Cardiac muscle cell (in vitro differentiated cells and primary cell): ENCODE measurements around the gene CNTRL. TPM values are rescaled to one million over a fixed set of nuclear protein-coding genes. Genes with fewer than 3 reads are reported as not detected.
"Not testable (repeated sequence)": the region's sequence is repeated elsewhere in the genome, so short reads cannot be mapped to it uniquely, and the experiment has no call there.

ENCODE experiments used
- DNase-seq, 2 donors: peaks; one replicate each; pipeline versions ENCODE4 v3.0.0 to v3.0.0-alpha.2; 2010 to 2017; ENCODE audit warnings: low read depth in 1 of 2, low spot score in 1 of 2
- H3K27ac ChIP-seq: fragments of 200-600 bp; sonication (generic); 2 replicates; pipeline ENCODE4 v1.5.1; 2016
- H3K27me3 ChIP-seq: fragments of 200-600 bp; sonication (generic); 2 replicates; pipeline ENCODE4 v1.6.0; 2016; ENCODE audit warnings: control low read depth
- H3K36me3 ChIP-seq: fragments of 200-600 bp; sonication (generic); 2 replicates; pipeline ENCODE4 v1.5.1; 2016; ENCODE audit warnings: control low read depth
- H3K4me1 ChIP-seq: fragments of 200-600 bp; sonication (generic); 2 replicates; pipeline ENCODE4 v1.8.1; 2017; ENCODE audit warnings: low read depth, mild to moderate bottlenecking, mixed run types
- H3K4me3 ChIP-seq: fragments of 200-600 bp; sonication (generic); 2 replicates; pipeline ENCODE4 v1.5.1; 2016; ENCODE audit warnings: mild to moderate bottlenecking
- H3K9me3 ChIP-seq: fragments of 200-600 bp; sonication (generic); 2 replicates; pipeline ENCODE4 v1.5.1; 2017; ENCODE audit warnings: low read depth, mild to moderate bottlenecking, control low read depth
- CTCF ChIP-seq: IDR thresholded peaks from 2 replicates; pipeline ENCODE4 v1.5.1; 2012; ENCODE audit warnings: low read depth, mild to moderate bottlenecking, low read length
- polyA plus RNA-seq: library from polyadenylated mRNA; unstranded; fragments of >200 nt; fragmentation: Nextera tagmentation; extraction: Ambion mirVana; gene quantifications from 2 replicates; pipeline ENCODE4 v1.2.1, GENCODE V29; 2016
- total RNA-seq: library from RNA; depleted of rRNA; stranded (reverse); fragments of >200 nt; gene quantifications from 2 replicates; pipeline ENCODE4 v1.2.3, GENCODE V29; 2016

Gene CNTRL, protein sequence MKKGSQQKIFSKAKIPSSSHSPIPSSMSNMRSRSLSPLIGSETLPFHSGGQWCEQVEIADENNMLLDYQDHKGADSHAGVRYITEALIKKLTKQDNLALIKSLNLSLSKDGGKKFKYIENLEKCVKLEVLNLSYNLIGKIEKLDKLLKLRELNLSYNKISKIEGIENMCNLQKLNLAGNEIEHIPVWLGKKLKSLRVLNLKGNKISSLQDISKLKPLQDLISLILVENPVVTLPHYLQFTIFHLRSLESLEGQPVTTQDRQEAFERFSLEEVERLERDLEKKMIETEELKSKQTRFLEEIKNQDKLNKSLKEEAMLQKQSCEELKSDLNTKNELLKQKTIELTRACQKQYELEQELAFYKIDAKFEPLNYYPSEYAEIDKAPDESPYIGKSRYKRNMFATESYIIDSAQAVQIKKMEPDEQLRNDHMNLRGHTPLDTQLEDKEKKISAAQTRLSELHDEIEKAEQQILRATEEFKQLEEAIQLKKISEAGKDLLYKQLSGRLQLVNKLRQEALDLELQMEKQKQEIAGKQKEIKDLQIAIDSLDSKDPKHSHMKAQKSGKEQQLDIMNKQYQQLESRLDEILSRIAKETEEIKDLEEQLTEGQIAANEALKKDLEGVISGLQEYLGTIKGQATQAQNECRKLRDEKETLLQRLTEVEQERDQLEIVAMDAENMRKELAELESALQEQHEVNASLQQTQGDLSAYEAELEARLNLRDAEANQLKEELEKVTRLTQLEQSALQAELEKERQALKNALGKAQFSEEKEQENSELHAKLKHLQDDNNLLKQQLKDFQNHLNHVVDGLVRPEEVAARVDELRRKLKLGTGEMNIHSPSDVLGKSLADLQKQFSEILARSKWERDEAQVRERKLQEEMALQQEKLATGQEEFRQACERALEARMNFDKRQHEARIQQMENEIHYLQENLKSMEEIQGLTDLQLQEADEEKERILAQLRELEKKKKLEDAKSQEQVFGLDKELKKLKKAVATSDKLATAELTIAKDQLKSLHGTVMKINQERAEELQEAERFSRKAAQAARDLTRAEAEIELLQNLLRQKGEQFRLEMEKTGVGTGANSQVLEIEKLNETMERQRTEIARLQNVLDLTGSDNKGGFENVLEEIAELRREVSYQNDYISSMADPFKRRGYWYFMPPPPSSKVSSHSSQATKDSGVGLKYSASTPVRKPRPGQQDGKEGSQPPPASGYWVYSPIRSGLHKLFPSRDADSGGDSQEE (N-terminal part only)
- total RNA-seq (5.2 and 24.6 TPM in 2 replicates), polyA plus RNA-seq (6.3 and 21.6 TPM in 2 replicates)

- H3K4me3 ChIP-seq, result peak within 1 kb of the TSS; percentile 59
- TF ChIP-seq CTCF, result no peak
- no peaks in the 10 kb centered on the region for H3K36me3 ChIP-seq
- peak within 1 kb of the TSS; percentile 81 for H3K27ac ChIP-seq
- H3K4me1 ChIP-seq, result no peaks in the 10 kb centered on the region
- peaks cover 11% of the 10 kb centered on the region for H3K27me3 ChIP-seq
- H3K9me3 ChIP-seq, result no peaks in the 10 kb centered on the region
- DNase-seq, result peak; percentile 93 to 94
These were observed at the start of gene CNTRL for GRCh38 chr9:121074370-121075250. Gene CNTRL, plus strand, starts transcription at chr9:121074955. Its CDS starts 13,372 bp downstream, at chr9:121088327.

DNA sequence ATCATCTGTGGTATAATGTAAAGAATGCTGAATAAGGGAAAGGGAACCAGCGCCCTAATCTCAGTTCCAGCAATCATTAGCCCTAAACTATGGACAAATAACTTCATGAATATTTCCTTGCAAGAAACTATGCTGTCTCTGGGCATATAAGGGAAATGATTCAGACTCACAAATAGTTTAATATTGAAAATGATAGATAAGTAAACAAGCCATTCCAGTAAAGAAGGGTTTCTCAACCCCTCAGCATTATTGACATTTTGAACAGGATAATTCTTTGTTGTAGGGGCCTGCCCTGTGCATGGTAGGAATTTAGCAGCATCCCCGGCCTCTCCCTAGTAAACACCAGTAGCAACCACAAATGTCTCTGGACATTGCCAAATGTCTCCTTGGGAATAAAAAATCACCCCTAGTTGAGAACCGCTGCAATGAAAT, 48.5 kb upstream of the CNTRL start:
- Histone ChIP-seq H3K9me3 (no peaks in the 10 kb centered on the region), H3K4me1 (no peaks in the 10 kb centered on the region), H3K36me3 (no peaks in the 10 kb centered on the region), H3K27me3 (no peaks in the 10 kb centered on the region), H3K27ac (no peak overlapping the region), H3K4me3 (no peak overlapping the region)
- peak in 1 of 2 donors; percentile 35 for DNase-seq
- TF ChIP-seq CTCF, result no peak

DNA sequence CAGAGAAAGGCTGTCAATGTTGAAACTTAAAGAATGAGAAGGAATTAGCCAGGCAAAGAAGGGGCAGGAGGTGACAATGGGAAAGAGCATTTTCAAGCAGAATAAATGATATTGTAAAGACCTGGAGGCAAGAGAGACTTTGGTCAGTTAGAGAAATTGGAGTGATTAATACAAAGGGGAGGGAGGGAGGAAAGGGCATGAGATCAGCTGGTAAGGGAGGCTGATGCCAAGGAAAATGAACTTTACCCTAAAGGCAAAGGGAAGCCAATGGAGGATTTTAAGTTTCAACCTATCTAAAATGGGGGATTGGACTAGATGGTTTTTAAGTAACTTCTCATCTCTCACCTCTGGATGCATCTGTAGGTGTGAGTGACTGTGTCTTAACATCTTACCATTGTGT, 48.0 kb upstream of the CNTRL start:
- no peak overlapping the region for H3K27ac ChIP-seq
- no peaks in the 10 kb centered on the region for H3K27me3 ChIP-seq
- no peaks in the 10 kb centered on the region for H3K36me3 ChIP-seq
- no peak for DNase-seq
- TF ChIP-seq CTCF, result no peak
- H3K4me3 ChIP-seq, result no peak overlapping the region
- H3K4me1 ChIP-seq, result no peaks in the 10 kb centered on the region
- no peaks in the 10 kb centered on the region for H3K9me3 ChIP-seq

DNA sequence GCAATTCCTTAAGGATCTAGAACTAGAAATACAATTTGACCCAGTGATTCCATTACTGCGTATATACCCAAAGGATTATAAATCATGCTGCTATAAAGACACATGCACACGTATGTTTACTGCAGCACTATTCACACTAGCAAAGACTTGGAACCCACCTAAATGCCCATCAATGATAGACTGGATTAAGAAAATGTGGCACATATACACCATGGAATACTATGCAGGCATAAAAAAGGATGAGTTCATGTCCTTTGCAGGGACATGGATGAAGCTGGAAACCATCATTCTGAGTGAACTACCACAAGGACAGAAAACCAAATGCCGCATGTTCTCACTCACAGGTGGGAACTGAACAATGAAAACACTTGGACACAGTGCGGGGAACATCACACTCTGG, 46.5 kb upstream of the CNTRL start:
- not testable (repeated sequence) for H3K36me3 ChIP-seq, H3K27ac ChIP-seq, H3K4me3 ChIP-seq, H3K9me3 ChIP-seq, DNase-seq, H3K27me3 ChIP-seq, H3K4me1 ChIP-seq

DNA sequence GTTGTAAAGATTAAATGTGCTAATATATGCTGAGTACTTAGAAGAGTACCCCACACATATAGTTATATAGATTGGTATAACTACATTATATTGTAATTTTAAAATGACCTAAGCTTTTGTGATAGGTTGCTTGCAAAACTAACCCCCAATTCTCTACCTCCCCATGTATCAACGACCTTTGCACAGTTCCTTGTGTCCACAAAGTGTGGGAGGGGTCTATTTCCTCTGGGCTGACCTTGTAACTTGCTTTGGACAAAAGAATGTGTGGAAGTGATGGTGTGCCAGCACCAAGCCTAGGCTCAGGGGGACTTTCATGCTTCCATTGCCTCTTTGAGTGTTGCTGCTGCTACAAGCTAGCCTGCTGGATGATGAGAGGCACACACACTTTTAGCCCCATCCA, 45.3 kb upstream of the CNTRL start:
- TF ChIP-seq CTCF, result no peak
- H3K4me3 ChIP-seq, result no peak overlapping the region
- DNase-seq, result no peak
- H3K27me3 ChIP-seq, result no peaks in the 10 kb centered on the region
- H3K36me3 ChIP-seq, result no peaks in the 10 kb centered on the region
- H3K9me3 ChIP-seq, result no peaks in the 10 kb centered on the region
- H3K4me1 ChIP-seq, result no peaks in the 10 kb centered on the region
- no peak overlapping the region for H3K27ac ChIP-seq
